ENCODE results near the gene ZBTB42. TPM values are rescaled to one million over a fixed set of nuclear protein-coding genes. Genes with fewer than 3 reads are reported as not detected.

Gene ZBTB42
- polyA plus RNA-seq, 1 of the 3 experiments (the other 2 are of a cell fraction): 3.1 TPM

GRCh38 chr14:104756477-104757237 is 44.2 kb upstream of the ZBTB42 start:
- no peak overlapping the region for H3K9ac ChIP-seq
- no peaks in the 10 kb centered on the region for H3K9me3 ChIP-seq
- H3K36me3 ChIP-seq (replicated peaks in 1 of 2; ENCODE audit: control insufficient read depth in 1 of 2, insufficient read depth in 2 of 2, low read length in 1 of 2): peaks cover 8 to 39% of the 10 kb centered on the region in 2 experiments
- no peak for DNase-seq
- H2AFZ ChIP-seq (ENCODE audit: low read depth): no peak overlapping the region
- H3K4me1 ChIP-seq (ENCODE audit: control insufficient read depth in 1 of 2, insufficient read depth in 2 of 2, low read depth in 1 of 2, low read length in 1 of 2): peaks cover 8 to 14% of the 10 kb centered on the region in 2 experiments; a peak in 3 of 4 replicates
- ChIA-PET POLR2A (no interaction called here), CTCF (interaction anchor here (2.1 to 4.3 kb wide), 2 partner anchors 12 to 44 kb away, joined by 5 to 26 read pairs; partner anchors contain the start of gene ZBTB42)
- TF ChIP-seq TAF1 (IDR thresholded peaks at IDR 0.05; ENCODE audit: borderline replicate concordance, low read depth, low read length) (no peak), RCOR1 (IDR thresholded peaks at IDR 0.05; ENCODE audit: low read length) (no peak), USF1 (IDR thresholded peaks at IDR 0.05; ENCODE audit: borderline replicate concordance, low read depth) (no peak), EZH2phosphoT487 (IDR thresholded peaks at IDR 0.05; ENCODE audit: borderline replicate concordance, low read depth) (no peak), NFIC (IDR thresholded peaks at IDR 0.05; ENCODE audit: borderline replicate concordance) (no peak), PBX3 (IDR thresholded peaks at IDR 0.05) (no peak), GABPA (IDR thresholded peaks at IDR 0.05; ENCODE audit: low read depth) (no peak), MEF2A (IDR thresholded peaks at IDR 0.05; ENCODE audit: borderline replicate concordance, low read depth) (no peak), CHD2 (IDR thresholded peaks at IDR 0.05; ENCODE audit: low read length, partially characterized antibody) (no peak), REST (IDR thresholded peaks at IDR 0.05; ENCODE audit: low read depth, low read length) (no peak), TEAD4 (IDR thresholded peaks at IDR 0.05; ENCODE audit: borderline replicate concordance, insufficient read depth) (no peak), MXI1 (IDR thresholded peaks at IDR 0.05; ENCODE audit: low read depth, low read length) (no peak)
- peaks cover 31% of the 10 kb centered on the region for H4K20me1 ChIP-seq (ENCODE audit: insufficient read depth)
- WGBS (ENCODE audit: low lambda C conversion rate): 91% methylated on average over 23 of the region's 27 CpGs
- H3K79me2 ChIP-seq (ENCODE audit: insufficient read depth): peaks cover 50% of the 10 kb centered on the region
- H3K4me3 ChIP-seq (ENCODE audit: low read depth in 2 of 2, low read length in 1 of 2): no peak overlapping the region
- no peaks in the 10 kb centered on the region for H3K9me2 ChIP-seq
- H3F3A ChIP-seq (replicated peaks; ENCODE audit: insufficient read depth): no peaks in the 10 kb centered on the region
- H3K4me2 ChIP-seq: no peak overlapping the region
- no peak overlapping the region for H3K27ac ChIP-seq (ENCODE audit: low read depth in 2 of 2, low read length in 1 of 2)
- no peaks in the 10 kb centered on the region for H3K27me3 ChIP-seq (ENCODE audit: insufficient read depth)
